ENCODE data around the gene FOXK2. TPM values are rescaled to one million over a fixed set of nuclear protein-coding genes. Genes with fewer than 3 reads are reported as not detected.
"Not testable (repeated sequence)": the region's sequence is repeated elsewhere in the genome, so short reads cannot be mapped to it uniquely, and the experiment has no call there.

The FOXK2 gene
- total RNA-seq, 1 donor from 2014 or later, result 95.7 TPM

DNA sequence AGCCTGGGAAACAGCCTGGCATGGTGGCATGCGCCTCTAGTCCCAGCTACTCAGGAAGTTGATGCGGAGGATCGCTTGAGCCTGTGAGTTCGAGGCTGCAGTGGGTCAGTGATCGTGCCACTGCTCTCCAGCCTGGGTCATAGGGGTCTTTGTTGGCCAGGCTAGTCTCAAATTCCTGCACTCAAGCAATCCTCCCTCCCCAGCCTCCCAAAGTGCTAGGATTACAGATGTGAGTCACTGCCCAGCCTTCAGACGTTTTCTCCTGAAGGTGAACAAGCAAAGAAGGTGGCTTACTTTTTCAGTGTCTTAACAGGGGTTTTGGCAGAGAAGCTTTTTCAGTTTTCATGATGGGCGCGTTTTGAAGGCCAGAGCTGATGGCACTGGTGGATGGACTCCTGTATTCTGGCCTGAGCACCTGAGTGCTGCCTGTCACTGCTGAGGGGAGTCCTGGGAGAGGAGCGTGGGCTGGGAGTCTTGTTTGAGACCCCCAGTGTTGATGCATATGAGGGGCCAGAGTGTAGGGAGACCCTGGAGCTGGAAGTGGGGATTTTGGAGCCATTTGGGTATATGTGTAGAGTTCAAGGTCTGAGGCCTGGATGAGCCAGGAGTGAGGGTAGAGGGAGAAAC, 41.4 kb downstream of the FOXK2 start:
- Mint-ChIP-seq H3K27ac (ENCODE audit: unreplicated experiment) (peak overlapping the region; percentile 65), H3K9me3 (ENCODE audit: unreplicated experiment) (peaks cover 5% of the 10 kb centered on the region), H3K4me1 (ENCODE audit: low read depth, unreplicated experiment) (peaks cover 15% of the 10 kb centered on the region)

GRCh38 chr17:82561429-82562035, 42.0 kb downstream of the FOXK2 start:
- TF ChIP-seq, protein P1, sequence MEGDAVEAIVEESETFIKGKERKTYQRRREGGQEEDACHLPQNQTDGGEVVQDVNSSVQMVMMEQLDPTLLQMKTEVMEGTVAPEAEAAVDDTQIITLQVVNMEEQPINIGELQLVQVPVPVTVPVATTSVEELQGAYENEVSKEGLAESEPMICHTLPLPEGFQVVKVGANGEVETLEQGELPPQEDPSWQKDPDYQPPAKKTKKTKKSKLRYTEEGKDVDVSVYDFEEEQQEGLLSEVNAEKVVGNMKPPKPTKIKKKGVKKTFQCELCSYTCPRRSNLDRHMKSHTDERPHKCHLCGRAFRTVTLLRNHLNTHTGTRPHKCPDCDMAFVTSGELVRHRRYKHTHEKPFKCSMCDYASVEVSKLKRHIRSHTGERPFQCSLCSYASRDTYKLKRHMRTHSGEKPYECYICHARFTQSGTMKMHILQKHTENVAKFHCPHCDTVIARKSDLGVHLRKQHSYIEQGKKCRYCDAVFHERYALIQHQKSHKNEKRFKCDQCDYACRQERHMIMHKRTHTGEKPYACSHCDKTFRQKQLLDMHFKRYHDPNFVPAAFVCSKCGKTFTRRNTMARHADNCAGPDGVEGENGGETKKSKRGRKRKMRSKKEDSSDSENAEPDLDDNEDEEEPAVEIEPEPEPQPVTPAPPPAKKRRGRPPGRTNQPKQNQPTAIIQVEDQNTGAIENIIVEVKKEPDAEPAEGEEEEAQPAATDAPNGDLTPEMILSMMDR (IDR thresholded peaks at IDR 0.05; ENCODE audit: partially characterized antibody, unreplicated experiment), result no peak
- H3K4me1 Mint-ChIP-seq (ENCODE audit: low read depth, unreplicated experiment), result peaks cover 14% of the 10 kb centered on the region
- peak overlapping the region; percentile 65 for H3K27ac Mint-ChIP-seq (ENCODE audit: unreplicated experiment)
- H3K36me3 Mint-ChIP-seq (ENCODE audit: unreplicated experiment), result no peaks in the 10 kb centered on the region
- H3K27me3 Mint-ChIP-seq (ENCODE audit: unreplicated experiment), result peaks cover 4% of the 10 kb centered on the region
- H3K4me3 Mint-ChIP-seq (ENCODE audit: unreplicated experiment), result no peak overlapping the region
- H3K9me3 Mint-ChIP-seq (ENCODE audit: unreplicated experiment), result peaks cover 5% of the 10 kb centered on the region
- DNase-seq, result no peak

More for the DNA sequence above, 41.4 kb downstream of the FOXK2 start:
- no peak for DNase-seq
- peaks cover 4% of the 10 kb centered on the region for H3K27me3 Mint-ChIP-seq (ENCODE audit: unreplicated experiment)
- no peak overlapping the region for H3K4me3 Mint-ChIP-seq (ENCODE audit: unreplicated experiment)
- no peaks in the 10 kb centered on the region for H3K36me3 Mint-ChIP-seq (ENCODE audit: unreplicated experiment)
- TF ChIP-seq, protein P1 (IDR thresholded peaks at IDR 0.05; ENCODE audit: partially characterized antibody, unreplicated experiment), result no peak

GRCh38 chr17:82562718-82563220, 43.2 kb downstream of the FOXK2 start:
- not testable (repeated sequence) for H3K27me3 Mint-ChIP-seq (ENCODE audit: unreplicated experiment); H3K27ac Mint-ChIP-seq (ENCODE audit: unreplicated experiment); H3K36me3 Mint-ChIP-seq (ENCODE audit: unreplicated experiment)

DNA sequence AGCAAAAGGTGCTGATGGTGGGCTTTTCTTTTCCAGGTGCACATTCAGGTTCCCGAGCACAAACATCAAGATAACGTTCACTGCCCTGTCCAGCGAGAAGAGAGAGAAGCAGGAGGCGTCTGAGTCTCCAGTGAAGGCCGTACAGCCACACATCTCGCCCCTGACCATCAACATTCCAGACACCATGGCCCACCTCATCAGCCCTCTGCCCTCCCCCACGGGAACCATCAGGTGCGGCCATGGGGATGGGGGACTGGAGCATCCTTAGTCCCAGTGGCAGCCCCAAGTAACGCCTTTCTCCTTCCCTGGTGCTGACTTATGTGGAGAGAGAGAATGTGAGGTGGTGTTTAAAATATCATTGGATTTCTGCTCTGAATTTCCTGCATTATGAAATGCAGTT, 43.8 kb downstream of the FOXK2 start:
- DNase-seq, result no peak
- TF ChIP-seq, protein P1 (IDR thresholded peaks at IDR 0.05; ENCODE audit: partially characterized antibody, unreplicated experiment), result no peak
- no peak overlapping the region for H3K4me3 Mint-ChIP-seq (ENCODE audit: unreplicated experiment)
- no peaks in the 10 kb centered on the region for H3K36me3 Mint-ChIP-seq (ENCODE audit: unreplicated experiment)
- peaks cover 5% of the 10 kb centered on the region for H3K9me3 Mint-ChIP-seq (ENCODE audit: unreplicated experiment)
- H3K27me3 Mint-ChIP-seq (ENCODE audit: unreplicated experiment), result peaks cover 4% of the 10 kb centered on the region
- peaks cover 13% of the 10 kb centered on the region for H3K4me1 Mint-ChIP-seq (ENCODE audit: low read depth, unreplicated experiment)
- H3K27ac Mint-ChIP-seq (ENCODE audit: unreplicated experiment), result no peak overlapping the region

More at GRCh38 chr17:82562718-82563220, 43.2 kb downstream of the FOXK2 start:
- H3K4me1 Mint-ChIP-seq (ENCODE audit: low read depth, unreplicated experiment), result peaks cover 14% of the 10 kb centered on the region
- H3K4me3 Mint-ChIP-seq (ENCODE audit: unreplicated experiment); H3K9me3 Mint-ChIP-seq (ENCODE audit: unreplicated experiment); DNase-seq: not testable (repeated sequence)

DNA sequence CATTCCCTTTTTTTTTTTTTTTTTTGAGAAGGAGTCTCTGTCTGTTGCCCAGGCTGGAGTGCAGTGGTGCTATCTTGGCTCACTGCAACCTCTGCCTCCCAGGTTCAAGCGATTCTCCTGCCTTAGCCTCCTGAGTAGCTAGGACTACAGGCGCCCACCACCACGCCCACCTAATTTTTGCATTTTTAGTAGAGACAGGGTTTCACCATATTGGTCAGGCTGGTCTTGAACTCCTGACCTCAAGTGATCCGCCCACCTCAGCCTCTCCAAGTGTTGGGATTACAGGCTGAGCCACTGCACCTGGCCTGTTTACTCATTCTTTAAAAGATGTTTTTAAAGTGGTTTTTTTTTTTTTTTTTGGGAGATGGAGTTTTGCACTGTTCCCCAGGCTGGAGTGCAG, 44.2 kb downstream of the FOXK2 start:
- H3K36me3 Mint-ChIP-seq (ENCODE audit: unreplicated experiment); H3K27me3 Mint-ChIP-seq (ENCODE audit: unreplicated experiment); H3K4me3 Mint-ChIP-seq (ENCODE audit: unreplicated experiment): not testable (repeated sequence)

DNA sequence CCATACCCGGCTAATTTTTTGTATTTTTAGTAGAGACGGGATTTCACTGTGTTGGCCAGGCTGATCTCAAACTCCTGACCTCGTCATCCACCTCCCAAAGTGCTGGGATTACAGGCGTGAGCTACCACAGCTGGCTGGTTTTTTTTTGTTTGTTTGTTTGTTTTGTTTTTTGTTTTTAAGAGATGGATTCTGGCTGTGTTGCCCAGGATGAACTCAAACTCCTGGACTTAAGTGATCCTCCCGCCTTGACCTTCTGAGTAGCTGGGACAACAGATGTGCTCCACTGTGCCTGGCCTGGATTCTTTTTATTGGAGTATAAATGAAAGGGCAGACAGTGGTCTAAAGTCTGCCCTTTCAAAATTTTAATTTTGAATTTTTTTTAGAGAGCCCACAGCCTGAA, 44.7 kb downstream of the FOXK2 start:
- TF ChIP-seq, protein P1 (IDR thresholded peaks at IDR 0.05; ENCODE audit: partially characterized antibody, unreplicated experiment), result no peak
- peaks cover 5% of the 10 kb centered on the region for H3K9me3 Mint-ChIP-seq (ENCODE audit: unreplicated experiment)
- no peak overlapping the region for H3K27ac Mint-ChIP-seq (ENCODE audit: unreplicated experiment)
- H3K36me3 Mint-ChIP-seq (ENCODE audit: unreplicated experiment), result no peaks in the 10 kb centered on the region
- H3K4me1 Mint-ChIP-seq (ENCODE audit: low read depth, unreplicated experiment), result peaks cover 10% of the 10 kb centered on the region
- no peak for DNase-seq
- no peak overlapping the region for H3K4me3 Mint-ChIP-seq (ENCODE audit: unreplicated experiment)
- peaks cover 4% of the 10 kb centered on the region for H3K27me3 Mint-ChIP-seq (ENCODE audit: unreplicated experiment)

More for the DNA sequence above, 44.2 kb downstream of the FOXK2 start:
- H3K27ac Mint-ChIP-seq (ENCODE audit: unreplicated experiment); DNase-seq; H3K9me3 Mint-ChIP-seq (ENCODE audit: unreplicated experiment): not testable (repeated sequence)
- peaks cover 13% of the 10 kb centered on the region for H3K4me1 Mint-ChIP-seq (ENCODE audit: low read depth, unreplicated experiment)
